ENCODE data around the gene DOCK3.
"Not testable (repeated sequence)": the region's sequence is repeated elsewhere in the genome, so short reads cannot be mapped to it uniquely, and the experiment has no call there.

The DOCK3 gene

DNA sequence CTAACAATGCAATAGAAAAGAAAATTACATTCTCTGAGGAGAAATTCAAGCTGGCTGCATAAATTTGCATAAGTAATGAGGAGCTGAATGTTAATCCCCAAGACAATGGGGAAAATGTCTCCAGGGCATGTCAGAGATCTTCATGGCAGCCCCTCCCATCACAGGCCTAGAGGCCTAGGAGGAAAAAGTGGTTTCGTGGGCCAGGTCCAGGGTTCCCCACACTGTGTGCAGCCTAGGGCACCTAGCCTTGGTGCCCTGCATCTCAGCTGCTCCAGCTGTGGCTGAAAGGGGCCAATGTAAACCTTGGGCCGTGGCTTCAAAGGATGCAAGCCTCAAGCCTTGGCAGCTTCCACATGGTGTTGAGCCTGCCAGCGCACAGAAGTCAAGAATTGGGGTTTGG, 511.7 kb downstream of the DOCK3 start:
- not testable (repeated sequence) for DNase-seq (ENCODE audit: low read depth in 4 of 4, low spot score in 1 of 4)

DNA sequence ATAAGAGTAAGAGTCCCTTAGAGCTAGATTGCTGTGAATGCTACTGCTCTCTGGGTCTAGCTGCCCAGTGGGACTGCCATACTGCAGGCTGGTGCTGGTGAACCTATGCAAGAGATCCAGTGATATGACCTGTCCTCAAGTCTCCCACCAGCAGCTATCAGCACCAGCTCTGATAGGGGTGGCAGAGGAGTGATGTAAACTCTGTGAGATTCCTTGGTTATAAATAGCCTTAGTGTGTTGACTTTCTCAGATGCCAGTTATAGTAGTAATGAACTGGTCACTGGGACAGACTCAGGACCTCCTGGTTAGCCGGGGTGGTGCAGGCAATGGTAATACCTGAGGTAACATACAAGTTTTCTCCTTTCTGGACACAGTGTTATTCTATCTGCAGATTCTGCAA, 515.5 kb downstream of the DOCK3 start:
- no peak for DNase-seq (ENCODE audit: low read depth in 4 of 4, low spot score in 1 of 4)

DNA sequence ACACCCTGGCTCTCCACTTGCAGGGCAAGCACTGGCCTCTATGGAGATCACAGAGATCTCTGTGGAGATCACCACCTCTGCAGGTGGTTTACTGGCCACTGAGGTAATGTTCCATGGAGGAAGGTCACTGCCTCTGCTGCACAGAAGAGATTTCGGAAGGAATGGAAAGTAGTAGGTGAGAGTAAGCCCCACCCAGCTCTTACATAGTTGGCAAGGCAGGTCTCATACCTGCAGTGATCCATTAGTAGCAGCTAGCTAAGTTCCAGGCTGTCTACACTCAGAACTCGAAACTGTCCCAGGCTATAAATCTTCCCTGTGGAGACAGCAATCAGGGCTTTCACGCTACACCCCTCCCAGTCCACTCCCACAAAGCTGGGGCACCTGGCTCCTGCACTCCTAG, 516.1 kb downstream of the DOCK3 start:
- no peak for DNase-seq (ENCODE audit: low read depth in 4 of 4, low spot score in 1 of 4)

DNA sequence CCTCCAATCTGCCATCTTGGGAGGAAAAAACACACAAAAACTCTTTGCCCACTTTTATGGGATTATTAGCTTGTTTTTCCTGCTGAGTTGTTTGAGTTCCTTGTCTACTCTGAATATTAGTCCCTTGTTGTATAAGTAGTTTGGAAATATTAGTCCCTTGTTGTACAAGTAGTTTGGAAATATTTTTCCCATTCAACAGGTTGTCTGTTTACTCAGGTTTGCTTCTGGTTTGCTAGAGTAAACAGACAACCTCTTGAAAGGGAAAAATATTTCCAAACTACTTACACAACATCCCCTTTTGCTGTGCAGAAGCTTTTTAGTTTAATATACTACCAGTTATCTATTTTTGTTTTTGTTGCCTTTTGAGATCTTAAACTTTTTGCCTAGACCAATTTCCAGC, 517.0 kb downstream of the DOCK3 start:
- DNase-seq (ENCODE audit: low read depth in 4 of 4, low spot score in 1 of 4), result no peak

DNA sequence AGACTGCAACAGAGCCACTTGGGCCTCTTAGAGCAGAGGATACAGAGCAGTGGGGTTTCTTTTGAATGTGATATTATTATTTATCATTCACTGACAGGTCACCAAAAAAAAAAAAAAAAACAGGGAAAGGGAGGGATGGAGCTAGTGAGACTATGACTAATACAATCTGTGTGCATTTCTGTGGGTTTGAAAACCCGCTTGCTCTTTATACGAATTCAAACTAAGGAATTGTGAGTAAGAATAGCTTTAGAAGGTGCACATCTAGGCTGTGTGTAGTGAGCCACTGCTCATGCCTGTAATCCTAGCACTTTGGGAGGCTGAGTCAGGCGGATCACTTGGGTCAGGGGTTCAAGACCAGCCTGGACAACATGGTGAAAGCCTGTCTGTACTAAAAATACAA, 523.8 kb downstream of the DOCK3 start:
- no peak for DNase-seq (ENCODE audit: low read depth in 4 of 4, low spot score in 1 of 4)

DNA sequence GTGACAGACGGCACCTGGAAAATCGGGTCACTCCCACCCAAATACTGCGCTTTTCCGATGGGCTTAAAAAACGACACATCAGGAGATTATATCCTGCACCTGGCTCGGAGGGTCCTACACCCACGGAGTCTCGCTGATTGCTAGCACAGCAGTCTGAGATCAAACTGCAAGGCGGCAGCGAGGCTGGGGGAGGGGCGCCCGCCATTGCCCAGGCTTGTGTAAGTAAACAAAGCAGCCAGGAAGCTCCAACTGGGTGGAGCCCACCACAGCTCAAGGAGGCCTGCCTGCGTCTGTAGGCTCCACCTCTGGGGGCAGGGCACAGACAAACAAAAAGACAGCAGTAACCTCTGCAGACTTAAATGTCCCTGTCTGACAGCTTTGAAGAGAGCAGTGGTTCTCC, 524.6 kb downstream of the DOCK3 start:
- not testable (repeated sequence) for DNase-seq (ENCODE audit: low read depth in 4 of 4, low spot score in 1 of 4)

DNA sequence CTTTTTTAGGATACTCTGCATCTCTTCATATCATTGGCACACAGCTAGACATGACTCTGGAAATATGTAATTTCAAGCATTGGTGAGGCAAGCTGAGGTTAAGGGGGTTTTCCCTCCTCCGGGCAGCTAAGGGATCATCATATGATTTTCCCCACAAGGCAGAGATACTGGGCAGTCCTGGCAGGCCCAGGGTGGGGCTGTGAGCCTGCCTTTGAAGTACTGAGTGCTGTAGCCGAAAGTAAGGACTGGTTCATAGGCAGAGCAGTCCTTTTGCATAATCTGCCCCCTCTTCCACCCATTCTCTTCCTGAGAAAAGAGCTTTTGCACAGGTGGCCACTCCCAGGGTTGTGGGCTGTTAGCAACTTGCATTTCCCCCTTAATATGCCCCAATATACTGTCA, 541.6 kb downstream of the DOCK3 start:
- DNase-seq (ENCODE audit: low read depth in 4 of 4, low spot score in 1 of 4), result no peak

DNA sequence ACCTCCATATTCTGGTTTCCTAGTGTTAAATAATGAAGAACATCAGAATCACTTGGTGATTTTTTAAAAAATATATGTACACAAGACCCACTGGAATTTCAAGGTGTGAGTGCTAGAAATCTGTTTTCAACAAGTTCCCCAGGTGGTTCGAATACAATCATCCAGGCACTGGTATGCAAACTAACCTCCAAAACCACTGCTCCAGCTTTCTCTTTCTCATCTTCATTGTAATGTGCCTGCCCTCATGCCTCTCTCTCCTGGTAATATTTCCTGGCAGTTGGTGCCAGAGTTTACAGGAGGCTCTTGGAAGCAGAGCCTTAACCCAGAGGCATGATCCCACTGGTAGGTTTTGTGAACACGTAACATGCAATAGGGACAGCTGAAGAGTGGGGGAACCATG, 547.2 kb downstream of the DOCK3 start:
- DNase-seq (ENCODE audit: low read depth in 4 of 4, low spot score in 1 of 4), result no peak

DNA sequence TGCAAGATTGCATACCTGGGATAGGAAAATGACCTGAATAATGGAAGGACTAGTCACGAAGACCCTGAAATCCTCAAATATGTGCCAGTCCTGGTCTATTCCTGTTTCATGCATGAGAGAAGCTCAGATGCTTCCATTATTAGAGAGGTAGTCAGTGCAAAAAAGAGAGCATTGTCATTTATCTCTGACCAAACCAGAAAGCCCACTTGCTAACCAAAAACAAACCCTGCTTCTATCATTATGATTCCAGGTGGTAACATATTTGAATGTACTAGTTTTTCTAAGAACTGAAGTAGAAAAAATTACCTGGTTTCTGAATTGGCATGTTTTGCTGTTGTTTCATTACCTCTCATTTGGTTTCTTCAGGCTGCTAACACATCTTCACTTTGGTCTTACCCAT, 549.6 kb downstream of the DOCK3 start:
- no peak for DNase-seq (ENCODE audit: low read depth in 4 of 4, low spot score in 1 of 4)

DNA sequence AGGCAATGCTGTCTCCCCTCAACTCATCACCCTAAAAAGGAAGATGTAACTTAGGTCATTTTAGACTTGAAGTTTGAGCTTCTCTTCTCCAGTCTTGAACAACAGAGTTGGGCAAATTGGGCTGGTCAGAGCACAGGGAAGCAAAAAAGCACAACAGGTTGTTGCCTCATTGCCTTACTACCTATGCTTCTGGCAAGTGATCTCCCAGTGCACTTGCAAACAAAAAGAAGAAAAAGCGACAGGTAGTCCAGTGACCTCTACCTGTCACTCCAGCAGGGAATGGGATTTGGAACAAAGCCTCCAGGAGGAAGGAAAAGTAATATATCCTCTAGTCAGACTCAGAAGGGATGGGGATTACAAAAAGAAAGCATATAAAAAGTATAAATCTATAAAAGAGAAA, 550.1 kb downstream of the DOCK3 start:
- DNase-seq (ENCODE audit: low read depth in 4 of 4, low spot score in 1 of 4), result no peak

DNA sequence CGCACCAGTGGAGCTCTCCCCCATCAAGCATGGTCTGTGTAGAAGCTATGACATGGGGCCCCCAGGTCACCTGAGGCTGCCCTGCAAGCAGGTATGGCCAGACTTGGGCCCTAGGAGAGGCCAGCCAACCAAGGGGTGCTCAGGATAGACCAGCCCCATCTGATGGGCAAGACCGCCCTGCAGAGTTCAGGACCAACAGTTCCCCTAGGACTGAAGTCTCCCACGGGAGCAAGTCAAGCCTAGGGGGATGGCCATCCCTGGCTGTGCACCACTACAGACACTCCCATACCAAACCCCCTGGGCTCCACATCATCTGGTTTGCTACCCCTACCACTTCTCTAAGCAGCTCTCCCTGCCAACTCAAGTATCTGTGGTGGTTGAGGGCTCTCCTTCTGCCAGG, 568.2 kb downstream of the DOCK3 start:
- no peak for DNase-seq (ENCODE audit: low read depth in 4 of 4, low spot score in 1 of 4)

DNA sequence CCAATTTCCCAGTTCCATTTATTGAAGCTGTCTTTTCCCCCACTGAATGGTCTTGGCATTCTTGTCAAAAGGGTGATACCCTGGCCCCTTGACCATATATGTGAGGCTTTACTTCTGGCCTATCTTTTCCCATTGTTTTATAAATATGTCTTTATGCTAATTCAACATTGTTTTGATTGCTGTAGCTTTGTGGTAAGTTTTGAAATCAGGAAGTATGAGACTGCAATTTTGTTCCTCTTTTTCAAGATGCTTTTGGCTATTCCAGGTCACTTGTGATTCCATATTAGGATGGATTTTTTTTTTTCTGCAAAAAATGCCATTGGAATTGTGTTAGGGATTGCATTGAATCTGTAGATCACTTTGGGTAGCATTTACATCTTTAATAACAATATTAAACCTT, 569.2 kb downstream of the DOCK3 start:
- DNase-seq (ENCODE audit: low read depth in 4 of 4, low spot score in 1 of 4), result no peak

DNA sequence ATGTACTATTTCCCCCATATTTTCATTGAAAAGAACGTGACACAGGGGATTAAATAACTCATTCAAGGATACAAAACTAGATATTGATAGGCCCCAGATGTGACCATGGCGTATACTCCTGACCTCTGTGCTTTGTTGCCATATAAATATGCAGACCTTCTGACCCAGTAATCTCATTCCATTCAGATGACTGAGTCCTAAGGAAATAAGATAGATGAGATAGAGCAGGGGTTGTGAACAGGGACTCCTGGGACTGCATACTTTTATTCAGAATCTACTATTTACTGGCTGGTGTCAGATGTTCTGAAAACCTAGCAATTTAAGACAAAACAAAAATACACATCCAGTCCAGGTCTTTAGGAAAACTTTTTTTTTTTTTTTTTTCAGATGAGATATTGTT, 571.1 kb downstream of the DOCK3 start:
- no peak for DNase-seq (ENCODE audit: low read depth in 4 of 4, low spot score in 1 of 4)

DNA sequence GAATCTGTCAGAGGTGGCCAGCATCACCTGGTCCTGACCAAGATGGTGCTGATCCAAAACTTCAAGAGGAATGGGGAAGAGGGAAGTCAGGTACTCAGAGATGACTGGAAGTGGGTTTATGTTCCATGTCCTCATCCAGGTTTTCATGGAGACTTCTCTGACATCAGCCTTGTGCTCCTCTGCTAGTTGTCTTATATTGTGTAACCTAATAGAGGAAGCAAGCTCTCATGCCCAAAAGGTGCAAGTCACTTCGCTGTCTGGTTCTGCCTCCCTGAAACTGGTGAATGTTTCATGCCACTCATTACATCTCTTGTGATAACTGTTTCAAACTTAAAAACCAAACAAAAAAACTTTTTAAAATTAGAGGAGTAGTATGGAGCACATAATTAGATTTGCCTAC, 583.1 kb downstream of the DOCK3 start:
- no peak for DNase-seq (ENCODE audit: low read depth in 4 of 4, low spot score in 1 of 4)

DNA sequence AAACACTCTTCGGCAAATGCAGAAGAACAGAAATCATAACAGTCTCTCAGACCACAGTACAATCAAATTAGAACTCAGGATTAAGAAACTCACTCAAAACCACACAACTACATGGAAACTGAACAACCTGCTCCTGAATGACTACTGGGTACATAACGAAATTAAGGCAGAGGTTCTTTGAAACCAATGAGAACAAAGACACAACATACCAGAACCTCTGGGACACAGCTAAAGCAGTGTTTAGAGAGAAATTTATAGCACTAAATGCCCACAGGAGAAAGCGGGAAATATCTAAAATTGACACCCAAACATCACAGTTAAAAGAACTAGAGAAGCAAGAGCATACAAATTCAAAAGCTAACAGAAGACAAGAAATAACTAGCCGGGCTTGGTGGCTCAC, 589.4 kb downstream of the DOCK3 start:
- DNase-seq (ENCODE audit: low read depth in 4 of 4, low spot score in 1 of 4), result not testable (repeated sequence)

DNA sequence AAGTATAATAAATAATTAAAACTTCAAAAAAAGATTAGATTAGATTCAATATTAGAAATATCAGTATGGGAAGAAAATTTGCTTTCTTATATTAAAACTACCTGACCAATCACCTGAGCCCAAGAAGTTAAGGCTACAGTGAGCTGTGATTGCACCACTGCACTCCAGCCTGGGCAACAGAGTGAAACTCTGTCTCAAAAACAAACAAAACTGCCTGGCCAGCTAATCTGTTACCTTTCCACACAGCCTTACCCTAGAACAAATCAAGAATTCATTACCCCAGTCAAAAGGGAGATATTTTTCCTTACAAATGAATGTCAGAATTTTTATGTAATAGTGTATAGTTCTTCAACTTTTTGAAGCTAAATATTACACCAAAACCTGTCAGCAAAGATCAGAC, 593.4 kb downstream of the DOCK3 start:
- no peak for DNase-seq (ENCODE audit: low read depth in 4 of 4, low spot score in 1 of 4)

DNA sequence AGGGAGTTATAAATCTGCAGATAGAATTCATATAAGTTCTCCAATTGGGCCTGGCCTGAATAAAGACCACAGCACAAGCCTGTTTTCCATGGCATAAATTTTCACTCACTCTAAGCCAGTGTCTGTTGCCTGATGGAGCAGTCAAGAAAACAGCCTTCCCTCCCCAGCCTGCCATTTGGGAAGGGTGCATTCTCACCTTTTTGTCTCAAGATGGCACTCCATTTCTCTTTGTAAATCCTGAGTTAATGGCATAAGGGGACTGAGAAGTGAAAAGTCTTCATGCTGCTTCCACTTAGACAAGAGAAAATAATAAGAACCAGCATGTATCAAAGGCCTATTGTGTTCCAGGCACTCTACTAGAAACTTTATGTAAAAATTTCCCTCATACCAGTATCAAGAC, 594.7 kb downstream of the DOCK3 start:
- no peak for DNase-seq (ENCODE audit: low read depth in 4 of 4, low spot score in 1 of 4)

DNA sequence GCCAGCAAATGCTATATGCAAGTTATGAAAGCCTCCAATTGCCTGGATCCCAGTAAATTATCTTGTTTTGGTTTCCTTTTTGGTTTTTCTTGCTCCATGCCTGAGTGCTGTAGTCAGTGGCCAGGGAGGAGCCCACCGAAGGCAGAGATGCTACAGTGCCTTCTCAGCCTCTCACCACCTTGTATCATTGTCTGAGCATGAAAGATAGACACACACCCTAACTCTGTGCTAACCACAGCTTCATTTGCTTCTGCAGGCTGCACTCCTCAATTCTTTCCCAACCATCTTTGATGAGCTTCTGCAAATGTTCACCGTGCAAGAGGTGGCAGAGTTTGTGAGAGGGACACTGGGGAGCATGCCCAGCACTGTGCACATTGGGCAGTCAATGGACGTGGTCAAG, 595.8 kb downstream of the DOCK3 start:
- DNase-seq (ENCODE audit: low read depth in 4 of 4, low spot score in 1 of 4), result no peak

DNA sequence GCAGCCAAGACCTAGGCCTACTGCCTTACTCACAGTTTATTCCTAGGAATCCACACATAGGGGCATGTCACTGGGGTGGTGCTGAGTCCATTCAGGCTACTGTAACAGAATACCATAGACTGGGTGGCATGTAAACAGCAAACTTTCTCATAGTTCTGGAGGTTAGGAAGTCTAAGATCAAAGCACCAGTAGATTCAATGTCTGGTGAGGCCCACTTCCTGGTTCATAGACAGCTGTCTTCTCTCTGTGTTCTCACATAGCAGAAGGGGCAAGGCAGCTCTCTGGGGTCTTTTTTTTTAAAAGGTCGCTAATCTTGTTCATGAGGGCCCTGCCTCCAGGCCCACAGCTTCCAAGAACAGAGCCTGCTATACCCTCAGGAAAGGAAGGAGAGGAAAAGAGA, 596.4 kb downstream of the DOCK3 start:
- DNase-seq (ENCODE audit: low read depth in 4 of 4, low spot score in 1 of 4), result no peak

DNA sequence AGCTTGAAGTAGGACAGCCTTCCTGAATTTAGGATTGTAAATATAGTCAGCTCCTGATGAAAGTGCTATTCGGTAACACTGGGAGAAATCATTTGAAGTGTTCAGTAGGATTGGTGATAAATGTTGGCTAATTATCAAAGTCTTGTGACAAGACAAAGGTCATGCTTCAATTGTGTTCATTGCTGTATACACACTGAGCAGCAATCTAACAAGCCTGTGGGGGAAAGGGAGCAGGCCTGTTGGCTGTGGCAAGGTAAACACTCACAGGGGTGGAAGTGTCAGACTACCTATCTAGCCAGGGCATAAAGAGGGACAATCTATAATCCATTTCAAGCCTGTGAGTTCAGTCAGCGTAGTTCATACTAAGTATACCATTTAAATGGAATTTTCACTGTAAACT, 599.3 kb downstream of the DOCK3 start:
- no peak for DNase-seq (ENCODE audit: low read depth in 4 of 4, low spot score in 1 of 4)

DNA sequence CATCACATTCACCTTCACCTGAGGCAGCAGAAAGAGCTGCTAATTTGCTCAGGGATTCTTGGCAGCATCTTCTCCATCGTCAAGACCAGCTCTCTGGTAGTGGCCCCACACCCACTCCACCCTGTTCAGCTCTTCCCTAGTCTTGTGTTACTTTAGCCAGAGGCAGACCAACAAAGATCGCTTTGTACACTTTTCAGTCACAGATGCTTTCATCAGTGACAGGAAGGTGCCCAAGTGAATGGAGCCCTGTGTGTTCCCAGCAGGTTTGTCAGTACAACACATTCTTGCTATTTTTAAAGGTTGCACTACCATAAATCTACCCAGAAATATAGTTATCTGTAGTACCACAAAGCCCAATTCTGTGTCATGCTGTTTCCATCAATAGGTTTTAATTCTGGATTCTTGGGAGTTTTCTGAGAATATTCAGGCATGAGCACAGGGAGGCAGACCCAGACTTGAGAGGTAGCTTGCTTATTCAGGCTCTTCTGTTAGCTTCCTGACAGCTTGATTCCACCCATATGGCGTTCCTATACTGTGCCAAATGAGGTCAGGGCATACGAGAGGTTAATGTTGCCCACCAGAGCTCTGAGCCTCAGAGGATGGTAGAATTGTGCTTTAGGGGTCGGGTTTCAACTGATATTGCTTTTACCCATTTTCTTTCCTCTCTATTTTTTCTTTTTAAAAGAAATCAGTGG, 600.5 kb downstream of the DOCK3 start:
- DNase-seq (ENCODE audit: low read depth in 4 of 4, low spot score in 1 of 4), result no peak

DNA sequence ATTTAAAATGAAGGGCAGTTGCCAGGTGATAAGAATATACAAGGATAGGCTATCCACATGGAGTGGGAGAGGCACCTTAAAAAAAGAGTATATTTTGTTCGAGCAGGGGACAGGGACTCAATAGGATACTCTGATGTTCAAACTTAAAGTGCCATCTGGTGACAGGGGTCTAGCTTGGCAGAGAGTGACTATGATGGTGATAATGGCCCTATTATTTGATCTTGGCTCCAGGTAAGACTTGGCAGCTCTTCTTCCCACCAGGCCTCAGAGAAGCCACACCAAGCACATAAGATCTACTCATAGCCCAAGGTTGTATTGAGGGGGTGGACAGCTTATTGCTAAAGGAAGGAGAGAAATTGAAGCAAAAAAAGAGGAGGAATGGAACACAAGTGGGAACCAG, 601.3 kb downstream of the DOCK3 start:
- DNase-seq (ENCODE audit: low read depth in 4 of 4, low spot score in 1 of 4), result no peak

DNA sequence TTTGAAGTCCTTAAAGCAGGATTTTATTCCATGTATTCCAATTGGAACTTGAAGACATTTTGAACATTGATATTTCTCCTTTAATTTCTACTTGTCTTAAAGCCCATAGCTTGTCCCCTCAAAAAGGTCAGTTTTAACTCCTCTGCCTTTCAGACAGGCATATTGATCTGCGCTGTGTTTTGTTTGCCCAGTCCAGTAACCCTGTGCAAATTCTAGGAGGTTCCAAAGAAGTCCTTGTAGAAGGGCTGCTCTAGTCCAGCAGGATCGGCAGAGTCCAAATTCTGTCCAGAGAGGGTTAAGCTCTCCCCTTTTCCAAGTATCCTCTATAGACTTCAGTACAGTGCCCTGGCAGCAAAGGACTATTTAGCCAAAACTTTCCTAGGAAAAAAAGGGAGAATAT, 604.7 kb downstream of the DOCK3 start:
- no peak for DNase-seq (ENCODE audit: low read depth in 4 of 4, low spot score in 1 of 4)

DNA sequence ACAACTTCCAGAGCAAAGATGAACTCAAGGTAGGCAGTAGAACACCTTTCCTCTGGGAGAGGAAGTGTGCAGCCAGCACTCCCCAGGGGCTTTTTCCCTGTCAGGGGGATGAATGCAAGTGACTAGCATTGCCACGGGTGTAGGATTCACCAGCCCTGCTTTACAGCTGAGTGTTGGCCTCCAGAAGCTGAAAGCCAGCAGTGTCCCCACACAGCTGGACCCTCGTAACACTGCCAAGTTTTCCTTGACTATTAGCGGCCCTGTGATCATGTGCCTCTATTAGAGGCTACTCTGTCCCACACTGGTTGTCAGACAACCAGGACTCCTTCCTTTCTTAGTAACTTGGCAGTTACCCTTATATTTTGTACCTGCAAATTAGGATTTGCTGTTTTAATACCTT, 605.4 kb downstream of the DOCK3 start:
- DNase-seq (ENCODE audit: low read depth in 4 of 4, low spot score in 1 of 4), result no peak
